GM12872 (cell line): ENCODE data around the gene OTULINL.

Source experiments
- TF ChIP-seq, protein P1 (sequence below): IDR thresholded peaks from 3 replicates; pipeline ENCODE4 v1.5.1; 2011; ENCODE audit warnings: low read depth, mild to moderate bottlenecking, low read length, moderate library complexity; ENCODE audit not compliant: insufficient read depth

The OTULINL gene

DNA sequence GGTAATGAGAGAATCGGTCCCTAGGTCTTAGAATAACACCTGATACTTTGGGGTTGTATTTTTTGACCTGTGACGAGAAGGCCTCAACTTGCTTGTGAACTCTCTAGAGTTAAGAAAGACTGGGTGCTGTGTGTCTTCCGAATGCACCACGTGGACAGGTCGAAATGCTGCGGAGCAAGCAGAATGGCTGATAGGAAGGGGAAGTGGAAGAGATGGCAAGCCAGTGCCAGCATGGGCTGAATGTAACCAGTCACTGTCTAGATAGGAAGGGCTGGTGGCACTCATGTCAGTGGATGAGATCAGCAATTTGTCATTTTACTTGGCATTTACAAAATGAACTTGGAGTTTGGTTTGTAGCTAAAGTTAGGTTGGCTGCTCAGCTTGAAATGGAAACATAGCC is 5.6 kb downstream of the OTULINL start:
- TF ChIP-seq, protein P1, sequence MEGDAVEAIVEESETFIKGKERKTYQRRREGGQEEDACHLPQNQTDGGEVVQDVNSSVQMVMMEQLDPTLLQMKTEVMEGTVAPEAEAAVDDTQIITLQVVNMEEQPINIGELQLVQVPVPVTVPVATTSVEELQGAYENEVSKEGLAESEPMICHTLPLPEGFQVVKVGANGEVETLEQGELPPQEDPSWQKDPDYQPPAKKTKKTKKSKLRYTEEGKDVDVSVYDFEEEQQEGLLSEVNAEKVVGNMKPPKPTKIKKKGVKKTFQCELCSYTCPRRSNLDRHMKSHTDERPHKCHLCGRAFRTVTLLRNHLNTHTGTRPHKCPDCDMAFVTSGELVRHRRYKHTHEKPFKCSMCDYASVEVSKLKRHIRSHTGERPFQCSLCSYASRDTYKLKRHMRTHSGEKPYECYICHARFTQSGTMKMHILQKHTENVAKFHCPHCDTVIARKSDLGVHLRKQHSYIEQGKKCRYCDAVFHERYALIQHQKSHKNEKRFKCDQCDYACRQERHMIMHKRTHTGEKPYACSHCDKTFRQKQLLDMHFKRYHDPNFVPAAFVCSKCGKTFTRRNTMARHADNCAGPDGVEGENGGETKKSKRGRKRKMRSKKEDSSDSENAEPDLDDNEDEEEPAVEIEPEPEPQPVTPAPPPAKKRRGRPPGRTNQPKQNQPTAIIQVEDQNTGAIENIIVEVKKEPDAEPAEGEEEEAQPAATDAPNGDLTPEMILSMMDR = no peak

DNA sequence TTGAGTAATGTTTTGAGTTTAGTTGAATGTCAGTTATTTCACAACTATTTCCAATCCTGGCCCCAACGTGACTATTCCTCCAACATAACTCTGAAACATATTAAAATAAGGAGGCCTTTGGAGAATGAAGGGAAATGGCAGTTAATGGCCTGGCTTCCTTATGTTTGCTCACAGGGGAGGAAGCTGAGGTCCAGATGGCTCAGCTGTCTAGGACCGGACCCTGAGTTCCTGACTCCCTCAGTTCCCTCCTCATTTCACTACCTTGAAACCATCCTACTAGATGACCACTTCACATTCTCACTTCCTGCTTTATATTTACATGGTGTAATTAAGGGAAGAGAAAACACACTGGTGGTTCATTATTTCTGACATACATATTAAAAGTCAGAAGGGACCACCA is 6.6 kb downstream of the OTULINL start:
- TF ChIP-seq, protein P1 = no peak

DNA sequence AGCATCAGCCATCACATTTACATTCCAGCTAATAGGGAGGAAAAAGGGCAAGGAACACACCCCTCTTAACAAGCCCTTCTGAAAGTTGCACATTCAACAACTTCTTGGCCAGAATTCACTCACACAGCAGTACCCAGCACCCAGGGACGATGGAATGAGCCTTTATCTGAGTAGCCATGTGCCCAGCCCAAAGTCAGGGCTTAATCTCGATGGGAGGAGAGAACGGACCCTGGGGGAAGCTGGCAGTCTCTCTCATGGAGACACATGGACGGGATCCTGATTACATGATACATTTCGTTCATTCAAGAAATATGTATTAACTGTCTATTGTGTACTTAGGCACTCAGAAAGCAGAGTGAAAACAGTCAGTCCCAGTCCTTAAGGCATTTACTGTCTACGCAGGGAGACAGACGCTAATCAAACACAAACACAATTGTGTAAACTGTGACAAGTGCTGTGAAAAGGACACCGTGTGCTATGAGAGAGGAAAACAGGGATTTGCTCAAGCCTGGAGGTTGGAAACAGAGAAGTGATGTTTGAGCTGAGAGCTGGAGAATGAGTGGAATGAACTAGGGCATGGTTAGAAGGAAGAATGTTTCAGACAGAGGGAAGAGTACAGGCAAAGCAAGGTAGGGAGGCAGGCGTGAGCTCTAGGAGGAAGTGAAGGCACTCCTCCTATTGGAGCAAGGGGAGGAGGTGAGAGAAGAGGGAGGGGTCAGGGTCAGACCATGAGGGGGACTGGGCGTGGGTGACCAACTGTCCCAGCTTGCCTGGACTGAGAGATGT is 7.4 kb downstream of the OTULINL start:
- TF ChIP-seq, protein P1 = no peak

DNA sequence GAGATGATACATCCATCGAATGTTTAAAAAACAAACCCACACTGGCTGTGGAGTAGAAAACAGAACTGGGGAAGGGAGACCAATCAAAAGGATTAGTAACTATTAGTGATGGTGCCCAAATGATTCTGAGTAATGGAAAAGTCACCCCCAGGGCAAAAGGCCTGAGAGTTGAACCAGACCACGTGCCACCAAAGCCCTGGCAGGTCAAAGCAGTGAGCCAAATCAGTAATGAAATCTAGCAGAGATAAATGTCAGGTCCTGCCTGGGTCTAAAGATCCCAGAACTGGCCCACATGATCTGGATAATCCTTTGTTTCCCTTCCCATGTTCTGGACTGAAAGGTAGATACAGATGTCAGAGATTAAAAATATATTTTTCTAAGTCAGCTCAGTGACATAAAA is 9.4 kb downstream of the OTULINL start:
- TF ChIP-seq, protein P1 = no peak

DNA sequence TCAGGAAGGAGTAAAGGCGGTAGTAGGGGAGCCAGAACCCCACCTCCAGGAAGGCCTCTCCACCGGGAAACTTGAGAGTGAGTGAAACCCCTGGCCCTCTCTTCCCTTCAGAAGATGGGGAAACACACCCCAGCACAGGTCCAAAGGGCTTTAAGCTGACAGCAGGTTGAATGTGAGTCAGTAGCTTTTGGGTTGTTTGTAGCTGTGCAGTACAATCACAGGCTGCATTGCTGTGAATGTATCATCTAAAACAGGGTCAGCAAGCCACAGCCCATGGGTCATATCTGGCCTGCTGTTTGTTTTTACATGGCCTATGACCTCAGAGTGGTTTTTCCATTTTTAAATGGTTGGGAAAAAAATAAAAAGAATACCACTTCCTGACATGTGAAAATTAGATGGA is 10.0 kb downstream of the OTULINL start:
- TF ChIP-seq, protein P1 = no peak

DNA sequence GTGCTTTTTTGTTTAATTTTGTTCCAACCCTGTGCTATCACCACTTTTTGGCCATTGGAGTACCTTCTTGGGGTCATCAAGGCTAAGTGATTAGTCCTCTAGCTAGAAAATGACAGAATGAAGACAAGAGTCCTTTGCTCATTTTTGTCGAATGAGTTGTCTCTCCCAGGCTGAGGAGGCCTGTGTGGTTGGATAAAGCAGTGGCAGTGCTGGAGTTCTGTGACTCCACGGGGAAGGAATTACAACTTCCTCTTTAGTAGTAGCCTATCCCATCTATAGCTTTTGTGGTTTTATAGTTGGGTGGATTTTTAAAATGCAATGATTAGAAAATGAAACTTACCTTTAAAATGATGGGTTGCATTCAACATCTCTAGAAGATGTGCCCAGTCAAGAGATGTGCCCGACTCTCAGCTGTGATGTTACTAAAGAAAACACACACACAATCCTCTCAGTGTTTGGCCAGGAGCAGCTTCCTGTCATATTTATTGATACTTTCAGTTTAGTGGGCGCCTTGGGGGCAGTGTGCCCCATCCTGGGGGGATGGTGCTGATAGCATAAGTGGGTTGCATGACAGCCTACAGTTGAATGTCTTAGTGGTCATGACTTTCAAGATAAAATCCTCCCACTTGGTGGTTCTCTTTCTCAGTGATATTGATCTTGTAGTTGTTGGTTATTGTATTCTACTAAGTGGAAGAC is 11.9 kb downstream of the OTULINL start:
- TF ChIP-seq, protein P1 = no peak

DNA sequence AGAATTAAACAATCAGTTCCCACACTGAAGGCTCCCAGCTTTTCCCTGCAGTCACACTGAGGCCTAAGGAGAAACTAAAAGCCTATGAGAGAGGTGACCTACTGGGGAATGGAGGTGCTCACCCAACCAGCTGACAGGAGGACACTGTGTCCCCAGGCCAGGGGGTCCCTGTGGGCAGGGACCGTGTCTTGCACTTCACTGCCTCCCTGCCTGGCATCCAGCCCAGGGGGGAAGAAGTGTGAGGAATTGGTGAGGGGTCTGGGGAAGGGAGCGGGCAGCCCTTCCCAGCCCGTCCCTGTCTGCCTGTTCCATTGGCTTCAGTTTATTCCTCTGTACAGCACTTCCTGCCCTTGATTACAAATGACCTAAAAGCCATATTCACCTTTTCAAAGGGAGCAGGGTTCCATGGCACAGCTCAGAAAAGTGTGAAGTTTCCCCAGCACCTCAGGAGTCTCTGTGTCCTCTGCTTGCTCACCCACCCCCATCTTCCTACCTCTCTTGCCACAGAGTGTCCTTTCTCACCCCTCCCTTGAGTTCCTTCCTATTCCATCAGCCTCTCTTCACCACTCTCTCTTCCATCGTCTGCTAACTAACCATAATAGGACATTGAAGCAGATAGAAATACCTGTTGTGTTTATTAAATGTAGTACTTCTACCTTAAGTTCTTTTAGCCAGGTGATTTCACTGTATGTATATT is 12.9 kb downstream of the OTULINL start:
- TF ChIP-seq, protein P1 = no peak
